HepG2 (cell line): Measurements from ENCODE around the gene C12orf56. TPM values are rescaled to one million over a fixed set of nuclear protein-coding genes. Genes with fewer than 3 reads are reported as not detected.

Experiments
- ETV5 ChIP-seq: IDR thresholded peaks from 2 replicates; pipeline ENCODE4 v1.6.1; 2018; ENCODE audit warnings: missing biosample characterization, missing genetic modification reagents, inconsistent platforms, borderline replicate concordance
- ETV6 ChIP-seq: sonication (generic); formaldehyde crosslinking; conservative IDR thresholded peaks from 2 replicates; pipeline ENCODE4 v1.4.0; 2020; ENCODE audit warnings: missing genetic modification reagents
- FOXA1 ChIP-seq, 2 experiments: fragments of 450-650 bp in 1 of 2; sonication (generic) in 1 of 2; formaldehyde crosslinking in 1 of 2; IDR thresholded peaks; 2 replicates each; pipeline versions ENCODE4 v1.4.0 to v1.6.1; 2016 to 2020; ENCODE audit warnings: missing genetic modification reagents in 1 of 2
- KDM4B ChIP-seq: sonication (generic); formaldehyde crosslinking; IDR thresholded peaks from 2 replicates; pipeline ENCODE4 v1.4.0; 2020; ENCODE audit warnings: missing genetic modification reagents
- LCORL ChIP-seq, 2 experiments: fragments of 450-650 bp in 1 of 2; sonication (generic) in 1 of 2; formaldehyde crosslinking in 1 of 2; IDR thresholded peaks; 2 replicates each; pipeline versions ENCODE4 v1.5.0 to v1.6.1; 2017 to 2020; ENCODE audit warnings: antibody characterized with exemption in 1 of 2, missing genetic modification reagents in 1 of 2
- MAZ ChIP-seq, 2 experiments: sonication (generic) in 1 of 2; formaldehyde crosslinking in 1 of 2; IDR thresholded peaks; 2 replicates each; pipeline versions ENCODE4 v1.5.0 to v1.6.1; 2012 to 2020; ENCODE audit warnings: low read depth in 2 of 2, mild to moderate bottlenecking in 2 of 2, borderline replicate concordance in 1 of 2, improper control_type of control experiment in 1 of 2, low read length in 1 of 2, missing genetic modification reagents in 1 of 2, moderate library complexity in 1 of 2
- PHB2 ChIP-seq: fragments of 450-650 bp; IDR thresholded peaks from 2 replicates; pipeline ENCODE4 v1.6.1; 2018; ENCODE audit not compliant: partially characterized antibody
- RNF219 ChIP-seq: sonication (generic); formaldehyde crosslinking; IDR thresholded peaks from 2 replicates; pipeline ENCODE4 v1.5.0; 2020; ENCODE audit warnings: mild to moderate bottlenecking, missing genetic modification reagents
- SETDB1 ChIP-seq: sonication (generic); formaldehyde crosslinking; IDR thresholded peaks from 2 replicates; pipeline ENCODE4 v1.5.1; 2020; ENCODE audit warnings: missing genetic modification reagents, mild to moderate bottlenecking, borderline replicate concordance
- STAG1 ChIP-seq: sonication (generic); formaldehyde crosslinking; IDR thresholded peaks from 2 replicates; pipeline ENCODE4 v1.4.0; 2020; ENCODE audit warnings: missing genetic modification reagents
- ZBTB44 ChIP-seq: sonication (generic); formaldehyde crosslinking; IDR thresholded peaks from 2 replicates; pipeline ENCODE4 v1.4.0; 2020; ENCODE audit warnings: missing genetic modification reagents
- ZNF251 ChIP-seq: sonication (generic); formaldehyde crosslinking; IDR thresholded peaks from 2 replicates; pipeline ENCODE4 v1.9.0; 2021; ENCODE audit warnings: mild to moderate bottlenecking, missing genetic modification reagents
- ZNF263 ChIP-seq: sonication (generic); formaldehyde crosslinking; IDR thresholded peaks from 2 replicates; pipeline ENCODE4 v1.4.0; 2020; ENCODE audit warnings: missing genetic modification reagents
- ZNF460 ChIP-seq: sonication (generic); formaldehyde crosslinking; IDR thresholded peaks from 2 replicates; pipeline ENCODE4 v1.5.1; 2020; ENCODE audit warnings: missing genetic modification reagents, mild to moderate bottlenecking, borderline replicate concordance
- ZNF7 ChIP-seq: IDR thresholded peaks from 2 replicates; pipeline ENCODE4 v1.6.1; 2016; ENCODE audit warnings: missing biosample characterization, missing genetic modification reagents
- ZNF75D ChIP-seq: sonication (generic); formaldehyde crosslinking; IDR thresholded peaks from 2 replicates; pipeline ENCODE4 v1.8.1; 2023; ENCODE audit warnings: missing genetic modification reagents, mild to moderate bottlenecking, borderline replicate concordance
- ZNF788 ChIP-seq: sonication (generic); formaldehyde crosslinking; IDR thresholded peaks from 2 replicates; pipeline ENCODE4 v1.5.0; 2020; ENCODE audit warnings: mild to moderate bottlenecking, missing genetic modification reagents, borderline replicate concordance
- ZSCAN12 ChIP-seq: sonication (generic); formaldehyde crosslinking; IDR thresholded peaks from 2 replicates; pipeline ENCODE4 v1.9.0; 2021; ENCODE audit warnings: mild to moderate bottlenecking, missing genetic modification reagents
- ZZZ3 ChIP-seq: sonication (generic); formaldehyde crosslinking; IDR thresholded peaks from 2 replicates; pipeline ENCODE4 v1.4.0; 2020; ENCODE audit warnings: missing genetic modification reagents, mild to moderate bottlenecking, borderline replicate concordance
- polyA plus RNA-seq, 8 experiments: library from polyadenylated mRNA; depleted of rRNA in 3 of 8; stranded (reverse) in 7 of 8; unstranded in 1 of 8; fragments of >200 nt; fragmentation: Illumina TruSeq in 4 of 8; extraction: Trizol in 4 of 8; gene quantifications; 2 replicates each; pipeline versions ENCODE4 v1.2.1 to v1.2.3, GENCODE V29; 2011 to 2016; ENCODE audit warnings: low read depth in 4 of 8, missing spikeins in 1 of 8, mixed read lengths in 1 of 8; ENCODE audit not compliant: insufficient read depth in 1 of 8
- total RNA-seq, 5 experiments: library from RNA; depleted of rRNA; stranded (reverse); fragments of >200 nt; fragmentation: Illumina TruSeq; extraction: Trizol; gene quantifications; 2 replicates each; pipeline ENCODE4 v1.2.3, GENCODE V29; 2016; ENCODE audit warnings: low read depth in 1 of 5
- TF ChIP-seq, protein P1 (sequence below): sonication (generic); formaldehyde crosslinking; IDR thresholded peaks from 2 replicates; pipeline ENCODE4 v1.4.0; 2020; ENCODE audit warnings: missing genetic modification reagents
- TF ChIP-seq, protein P2 (sequence below): sonication (generic); formaldehyde crosslinking; IDR thresholded peaks from 2 replicates; pipeline ENCODE4 v1.4.0; 2020; ENCODE audit warnings: mild to moderate bottlenecking, low read depth, missing genetic modification reagents

C12orf56 gene
- total and polyA plus RNA-seq, 2 of the 13 experiments (the other 11 are each of a cell fraction or from before 2014, with no cell fraction given) = 0.07 TPM; not detected in 1

GRCh38 chr12:64222009-64222765 lies 168.4 kb downstream of the C12orf56 start, which contains the start of gene KICS2 (continued):
- TF ChIP-seq ZZZ3 = 0 out of 2 replicates have a peak, but pooled peaks have one; percentile 32
- TF ChIP-seq ZBTB44 = peak; percentile 49; the same call in 1 of the 2 replicates
- no peak for TF ChIP-seq ZSCAN12 (CRISPR knock-in tag)
- TF ChIP-seq FOXA1 (IDR thresholded peaks at IDR 0.05) = no peak
- TF ChIP-seq FOXA1 (CRISPR knock-in tag; IDR thresholded peaks at IDR 0.05) = peak; percentile 39
- no peak for TF ChIP-seq PHB2
- peak; percentile 3; the same call in 1 of the 2 replicates for TF ChIP-seq STAG1
- peak; percentile 62; the same call in 1 of the 2 replicates for TF ChIP-seq ZNF788
- no peak for TF ChIP-seq ZNF460
- TF ChIP-seq LCORL (IDR thresholded peaks at IDR 0.05) = no peak
- peak; percentile 64; the same call in 1 of the 2 replicates for TF ChIP-seq LCORL (CRISPR knock-in tag; IDR thresholded peaks at IDR 0.05)
- peak; percentile 74 for TF ChIP-seq ETV6 (CRISPR knock-in tag)
- TF ChIP-seq ETV5 = 0 out of 2 replicates have a peak, but pooled peaks have one; percentile 15
- TF ChIP-seq, protein P1, sequence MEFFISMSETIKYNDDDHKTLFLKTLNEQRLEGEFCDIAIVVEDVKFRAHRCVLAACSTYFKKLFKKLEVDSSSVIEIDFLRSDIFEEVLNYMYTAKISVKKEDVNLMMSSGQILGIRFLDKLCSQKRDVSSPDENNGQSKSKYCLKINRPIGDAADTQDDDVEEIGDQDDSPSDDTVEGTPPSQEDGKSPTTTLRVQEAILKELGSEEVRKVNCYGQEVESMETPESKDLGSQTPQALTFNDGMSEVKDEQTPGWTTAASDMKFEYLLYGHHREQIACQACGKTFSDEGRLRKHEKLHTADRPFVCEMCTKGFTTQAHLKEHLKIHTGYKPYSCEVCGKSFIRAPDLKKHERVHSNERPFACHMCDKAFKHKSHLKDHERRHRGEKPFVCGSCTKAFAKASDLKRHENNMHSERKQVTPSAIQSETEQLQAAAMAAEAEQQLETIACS (CRISPR knock-in tag) = peak; percentile 100
- no peak for TF ChIP-seq SETDB1 (CRISPR knock-in tag)
- TF ChIP-seq ZNF75D (CRISPR knock-in tag) = no peak
- no peak for TF ChIP-seq MAZ (IDR thresholded peaks at IDR 0.05; ENCODE audit: borderline replicate concordance, low read depth, low read length)
- no peak; the same call in 1 of the 2 replicates for TF ChIP-seq MAZ (CRISPR knock-in tag; IDR thresholded peaks at IDR 0.05; ENCODE audit: low read depth)
- TF ChIP-seq ZNF263 = 0 out of 2 replicates have a peak, but pooled peaks have one; percentile 14
- TF ChIP-seq KDM4B = peak; percentile 28
- TF ChIP-seq ZNF251 = peak; percentile 56; the same call in 1 of the 2 replicates
- TF ChIP-seq RNF219 (CRISPR knock-in tag) = no peak
- TF ChIP-seq, protein P2, sequence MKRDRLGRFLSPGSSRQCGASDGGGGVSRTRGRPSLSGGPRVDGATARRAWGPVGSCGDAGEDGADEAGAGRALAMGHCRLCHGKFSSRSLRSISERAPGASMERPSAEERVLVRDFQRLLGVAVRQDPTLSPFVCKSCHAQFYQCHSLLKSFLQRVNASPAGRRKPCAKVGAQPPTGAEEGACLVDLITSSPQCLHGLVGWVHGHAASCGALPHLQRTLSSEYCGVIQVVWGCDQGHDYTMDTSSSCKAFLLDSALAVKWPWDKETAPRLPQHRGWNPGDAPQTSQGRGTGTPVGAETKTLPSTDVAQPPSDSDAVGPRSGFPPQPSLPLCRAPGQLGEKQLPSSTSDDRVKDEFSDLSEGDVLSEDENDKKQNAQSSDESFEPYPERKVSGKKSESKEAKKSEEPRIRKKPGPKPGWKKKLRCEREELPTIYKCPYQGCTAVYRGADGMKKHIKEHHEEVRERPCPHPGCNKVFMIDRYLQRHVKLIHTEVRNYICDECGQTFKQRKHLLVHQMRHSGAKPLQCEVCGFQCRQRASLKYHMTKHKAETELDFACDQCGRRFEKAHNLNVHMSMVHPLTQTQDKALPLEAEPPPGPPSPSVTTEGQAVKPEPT = peak; percentile 17; the same call in 1 of the 2 replicates
- no peak for TF ChIP-seq ZNF7
